Measurements from ENCODE around the gene LLGL2. TPM values are rescaled to one million over a fixed set of nuclear protein-coding genes. Genes with fewer than 3 reads are reported as not detected.

Gene LLGL2
- total RNA-seq, 1 donor, result 13.2 TPM

DNA sequence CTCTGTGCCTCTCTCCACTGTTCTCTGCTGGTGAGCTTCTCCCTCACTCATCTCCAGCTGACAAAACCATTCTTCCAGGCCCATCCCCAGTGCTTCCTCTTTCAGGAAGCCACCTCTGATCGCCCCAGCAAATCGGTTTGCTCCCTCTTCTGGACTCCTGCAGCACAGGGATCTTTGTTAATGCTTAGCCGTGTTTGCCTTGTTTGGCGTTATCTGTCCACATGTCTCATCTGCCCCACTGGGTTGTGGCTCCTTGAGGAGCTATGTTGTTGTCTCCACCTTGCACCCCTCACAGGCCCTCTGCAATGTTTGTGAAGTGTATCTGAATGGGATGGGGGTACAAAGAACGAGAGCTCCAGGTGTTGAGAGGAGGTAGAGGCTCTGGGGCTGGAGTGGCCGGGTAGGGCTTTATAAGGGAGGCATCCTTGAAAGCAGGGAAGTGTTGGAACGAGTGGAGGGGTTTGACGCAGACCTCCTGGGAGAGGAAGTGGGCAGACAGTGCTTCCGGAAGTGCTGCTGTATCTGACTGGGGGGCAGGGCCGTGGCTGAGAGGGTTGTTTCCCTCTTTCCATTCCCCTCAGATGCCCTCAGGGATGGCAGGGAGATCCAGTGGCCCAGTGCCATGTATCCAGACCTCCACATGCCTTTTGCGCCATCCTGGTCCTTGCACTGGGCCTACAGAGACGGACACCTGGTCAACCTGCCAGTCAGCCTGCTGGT is 38.0 kb upstream of the LLGL2 start:
- H3K9me3 ChIP-seq (ENCODE audit: low read depth, low read length), result no peaks in the 10 kb centered on the region
- no peak overlapping the region for H3K4me3 ChIP-seq (ENCODE audit: low read length)
- peaks cover 25% of the 10 kb centered on the region for H3K4me1 ChIP-seq (ENCODE audit: insufficient read depth, low read length)
- H3K27me3 ChIP-seq (ENCODE audit: insufficient read depth, low read length), result no peaks in the 10 kb centered on the region

DNA sequence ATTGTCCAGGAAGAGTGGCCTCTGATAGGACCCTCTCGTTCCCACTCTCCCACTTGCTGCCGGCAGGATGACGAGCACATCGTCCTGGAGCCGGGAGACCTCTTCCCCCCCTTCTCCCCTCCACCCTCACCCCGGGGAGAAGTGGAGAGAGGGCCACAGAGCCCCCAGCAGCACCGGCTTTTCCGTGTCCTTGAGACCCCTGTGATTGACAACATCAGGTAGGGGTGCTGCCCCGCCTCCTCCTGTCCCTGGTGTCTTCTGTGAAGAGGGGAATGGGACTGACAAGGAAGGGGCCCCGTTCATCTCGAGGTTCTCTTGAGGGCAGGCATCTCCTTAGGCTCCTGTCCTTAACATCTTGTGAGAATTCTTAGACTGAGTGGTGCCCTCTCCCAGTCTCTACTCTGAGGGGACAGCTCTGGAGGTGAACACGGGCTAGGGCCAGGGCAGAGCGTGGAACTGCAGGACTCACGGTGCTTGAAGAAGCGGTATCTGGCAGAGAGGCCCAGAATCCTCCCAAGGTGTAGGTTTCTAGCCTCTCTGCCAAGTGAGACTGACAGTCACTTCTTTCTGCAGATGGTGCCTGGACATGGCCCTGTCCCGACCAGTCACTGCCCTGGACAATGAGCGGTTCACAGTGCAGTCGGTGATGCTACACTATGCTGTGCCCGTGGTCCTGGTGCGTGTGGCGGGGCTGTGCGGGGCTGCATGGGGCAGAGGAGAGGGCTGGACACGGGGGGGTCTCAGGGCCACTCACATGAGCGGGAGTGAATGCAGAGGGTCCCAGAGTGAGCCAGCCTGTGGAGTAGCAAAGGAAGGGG is 36.6 kb upstream of the LLGL2 start:
- Histone ChIP-seq H3K4me3 (ENCODE audit: low read length) (no peak overlapping the region), H3K9me3 (ENCODE audit: low read depth, low read length) (no peaks in the 10 kb centered on the region), H3K27me3 (ENCODE audit: insufficient read depth, low read length) (no peaks in the 10 kb centered on the region), H3K4me1 (ENCODE audit: insufficient read depth, low read length) (peaks cover 25% of the 10 kb centered on the region)

DNA sequence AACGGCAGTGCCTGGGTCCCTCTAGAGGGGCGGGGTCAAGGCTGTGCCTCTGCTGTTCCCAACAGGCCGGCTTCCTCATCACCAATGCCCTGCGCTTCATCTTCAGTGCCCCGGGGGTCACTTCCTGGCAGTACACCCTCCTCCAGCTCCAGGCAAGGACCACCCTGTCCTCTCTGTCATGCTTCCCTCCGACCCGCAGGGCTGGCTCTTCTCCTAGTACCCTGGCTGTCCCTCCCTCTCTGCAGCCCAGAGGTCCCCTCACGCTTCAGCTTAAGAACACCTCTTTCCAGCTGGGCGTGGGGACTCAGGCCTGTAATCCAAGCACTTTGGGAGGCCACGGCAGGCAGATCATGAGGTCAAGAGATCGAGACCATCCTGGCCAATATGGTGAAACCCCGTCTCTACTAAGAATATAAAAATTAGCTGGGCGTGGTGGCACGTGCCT is 36.0 kb upstream of the LLGL2 start:
- no peaks in the 10 kb centered on the region for H3K27me3 ChIP-seq (ENCODE audit: insufficient read depth, low read length)
- no peak overlapping the region for H3K4me3 ChIP-seq (ENCODE audit: low read length)
- peaks cover 25% of the 10 kb centered on the region for H3K4me1 ChIP-seq (ENCODE audit: insufficient read depth, low read length)
- H3K9me3 ChIP-seq (ENCODE audit: low read depth, low read length), result no peaks in the 10 kb centered on the region

DNA sequence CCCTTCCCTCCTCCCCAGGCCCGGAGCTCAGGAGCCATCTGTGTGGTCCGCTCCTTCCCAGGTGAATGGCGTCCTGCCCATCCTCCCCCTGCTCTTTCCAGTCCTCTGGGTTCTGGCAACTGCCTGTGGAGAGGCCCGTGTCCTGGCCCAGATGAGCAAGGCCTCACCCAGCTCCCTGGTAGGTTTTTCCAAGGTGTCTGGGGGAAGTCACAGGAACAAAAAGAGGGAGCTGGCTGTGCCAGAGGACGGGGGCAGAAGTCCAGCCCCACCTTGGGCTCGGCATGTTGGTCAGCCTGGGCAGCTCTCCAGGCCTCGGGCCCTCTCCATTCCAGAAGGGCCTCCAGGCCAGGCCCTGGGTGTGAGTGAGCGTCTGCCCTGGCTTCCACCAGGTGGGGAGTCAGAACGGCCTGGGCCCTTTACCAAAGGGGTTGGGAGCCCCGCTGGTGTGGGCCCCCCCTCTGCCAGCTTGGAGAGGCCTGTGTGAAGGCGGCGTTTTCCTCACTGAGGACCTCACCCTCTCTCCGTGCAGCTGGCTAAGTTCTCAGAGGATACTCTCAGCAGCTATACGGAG is 35.2 kb upstream of the LLGL2 start:
- H3K9me3 ChIP-seq (ENCODE audit: low read depth, low read length), result no peaks in the 10 kb centered on the region
- H3K27me3 ChIP-seq (ENCODE audit: insufficient read depth, low read length), result no peaks in the 10 kb centered on the region
- peaks cover 25% of the 10 kb centered on the region for H3K4me1 ChIP-seq (ENCODE audit: insufficient read depth, low read length)
- H3K4me3 ChIP-seq (ENCODE audit: low read length), result no peak overlapping the region

DNA sequence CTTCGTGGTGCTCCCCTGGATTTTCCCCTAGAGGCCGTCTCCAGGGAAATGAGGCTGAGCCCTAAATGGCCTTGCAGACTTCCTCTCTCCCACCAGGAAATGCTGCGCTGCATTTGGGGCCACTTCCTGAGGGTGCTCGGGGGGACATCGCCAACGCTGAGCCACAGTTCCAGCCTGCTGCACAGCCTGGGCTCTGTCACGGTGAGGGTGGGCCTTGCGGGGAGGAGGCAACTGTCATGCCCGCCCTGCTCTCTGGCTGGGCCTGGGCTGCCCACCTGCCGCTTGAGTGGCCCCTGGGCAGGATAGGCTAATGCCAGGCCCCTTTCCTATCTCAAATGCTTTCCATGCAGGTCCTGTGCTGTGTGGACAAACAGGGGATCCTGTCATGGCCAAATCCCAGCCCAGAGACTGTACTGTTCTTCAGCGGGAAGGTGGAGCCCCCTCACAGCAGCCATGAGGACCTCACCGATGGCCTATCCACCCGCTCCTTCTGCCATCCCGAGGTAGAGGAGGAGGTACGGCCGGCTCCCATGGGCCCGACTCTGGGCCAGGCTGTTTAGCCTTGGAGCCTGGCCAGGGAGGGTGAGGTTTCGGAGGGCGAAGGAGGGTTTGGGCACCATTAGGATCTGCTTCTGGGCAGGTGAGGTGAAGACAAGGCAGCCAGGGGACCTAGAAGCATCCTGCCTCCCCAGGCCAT is 34.4 kb upstream of the LLGL2 start:
- Histone ChIP-seq H3K9me3 (ENCODE audit: low read depth, low read length) (no peaks in the 10 kb centered on the region), H3K4me3 (ENCODE audit: low read length) (no peak overlapping the region), H3K4me1 (ENCODE audit: insufficient read depth, low read length) (peaks cover 24% of the 10 kb centered on the region), H3K27me3 (ENCODE audit: insufficient read depth, low read length) (no peaks in the 10 kb centered on the region)

DNA sequence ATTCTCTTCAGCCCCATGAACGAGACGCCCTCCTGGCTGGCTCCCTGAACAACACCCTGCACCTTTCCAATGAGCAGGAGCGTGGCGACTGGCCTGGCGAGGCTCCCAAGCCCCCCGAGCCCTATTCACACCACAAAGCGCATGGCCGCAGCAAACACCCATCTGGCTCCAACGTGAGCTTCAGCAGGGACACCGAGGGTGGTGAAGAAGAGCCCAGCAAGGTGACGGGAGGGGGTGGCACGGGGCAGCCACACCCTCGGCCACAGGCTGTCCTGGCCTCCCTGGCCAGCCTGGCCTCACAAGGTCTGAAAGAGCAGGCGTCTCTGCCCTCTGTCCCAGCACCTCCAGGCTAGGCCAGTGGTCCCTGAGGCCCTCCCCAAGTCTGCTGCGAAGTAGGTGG is 33.8 kb upstream of the LLGL2 start:
- H3K4me3 ChIP-seq (ENCODE audit: low read length), result no peak overlapping the region
- no peaks in the 10 kb centered on the region for H3K27me3 ChIP-seq (ENCODE audit: insufficient read depth, low read length)
- peaks cover 18% of the 10 kb centered on the region for H3K4me1 ChIP-seq (ENCODE audit: insufficient read depth, low read length)
- no peaks in the 10 kb centered on the region for H3K9me3 ChIP-seq (ENCODE audit: low read depth, low read length)

DNA sequence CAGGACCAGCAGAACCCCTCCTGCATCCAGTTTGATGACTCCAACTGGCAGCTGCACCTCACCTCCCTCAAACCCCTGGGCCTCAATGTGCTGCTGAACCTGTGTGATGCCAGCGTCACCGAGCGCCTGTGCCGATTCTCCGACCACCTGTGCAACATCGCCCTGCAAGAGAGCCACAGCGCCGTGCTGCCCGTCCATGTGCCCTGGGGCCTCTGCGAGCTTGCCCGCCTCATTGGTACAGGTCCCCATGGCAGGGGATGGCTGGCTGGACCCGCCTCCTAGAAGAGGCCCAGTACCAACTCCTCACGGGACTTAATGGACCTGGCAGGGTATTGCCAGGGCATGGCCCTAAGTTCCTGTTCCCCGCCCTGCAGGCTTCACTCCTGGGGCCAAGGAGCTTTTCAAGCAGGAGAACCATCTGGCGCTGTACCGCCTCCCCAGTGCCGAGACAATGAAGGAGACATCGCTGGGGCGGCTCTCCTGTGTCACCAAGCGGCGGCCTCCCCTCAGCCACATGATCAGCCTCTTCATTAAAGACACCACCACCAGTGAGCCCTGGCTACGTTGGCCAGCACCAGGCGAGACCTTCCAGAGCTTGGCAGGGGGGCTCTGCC is 32.8 kb upstream of the LLGL2 start:
- no peak overlapping the region for H3K4me3 ChIP-seq (ENCODE audit: low read length)
- H3K27me3 ChIP-seq (ENCODE audit: insufficient read depth, low read length), result no peaks in the 10 kb centered on the region
- peaks cover 9% of the 10 kb centered on the region for H3K4me1 ChIP-seq (ENCODE audit: insufficient read depth, low read length)
- H3K9me3 ChIP-seq (ENCODE audit: low read depth, low read length), result no peaks in the 10 kb centered on the region

DNA sequence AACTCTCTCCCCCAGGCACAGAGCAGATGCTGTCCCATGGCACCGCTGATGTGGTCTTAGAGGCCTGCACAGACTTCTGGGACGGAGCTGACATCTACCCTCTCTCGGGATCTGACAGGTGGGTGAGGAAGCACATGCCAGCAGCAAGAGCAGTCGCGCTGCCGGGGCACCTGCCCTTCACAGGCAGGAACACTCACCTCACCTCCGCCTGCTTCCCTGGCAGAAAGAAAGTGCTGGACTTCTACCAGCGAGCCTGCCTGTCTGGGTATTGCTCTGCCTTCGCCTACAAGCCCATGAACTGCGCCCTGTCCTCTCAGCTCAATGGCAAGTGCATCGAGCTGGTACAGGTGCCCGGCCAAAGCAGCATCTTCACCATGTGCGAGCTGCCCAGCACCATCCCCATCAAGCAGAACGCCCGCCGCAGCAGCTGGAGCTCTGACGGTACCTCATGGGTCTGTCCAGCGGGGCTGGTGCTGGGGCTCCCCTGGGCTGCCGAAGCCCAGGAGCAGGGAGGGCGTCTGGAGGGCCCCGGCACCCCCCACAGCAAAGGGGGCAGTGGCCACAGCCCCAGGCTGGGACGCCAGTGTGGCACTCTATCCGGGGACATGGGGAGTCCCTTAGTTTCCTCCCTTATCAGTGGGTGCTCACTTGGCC is 31.9 kb upstream of the LLGL2 start:
- Histone ChIP-seq H3K4me1 (ENCODE audit: insufficient read depth, low read length) (no peaks in the 10 kb centered on the region), H3K27me3 (ENCODE audit: insufficient read depth, low read length) (no peaks in the 10 kb centered on the region), H3K9me3 (ENCODE audit: low read depth, low read length) (no peaks in the 10 kb centered on the region), H3K4me3 (ENCODE audit: low read length) (no peak overlapping the region)

DNA sequence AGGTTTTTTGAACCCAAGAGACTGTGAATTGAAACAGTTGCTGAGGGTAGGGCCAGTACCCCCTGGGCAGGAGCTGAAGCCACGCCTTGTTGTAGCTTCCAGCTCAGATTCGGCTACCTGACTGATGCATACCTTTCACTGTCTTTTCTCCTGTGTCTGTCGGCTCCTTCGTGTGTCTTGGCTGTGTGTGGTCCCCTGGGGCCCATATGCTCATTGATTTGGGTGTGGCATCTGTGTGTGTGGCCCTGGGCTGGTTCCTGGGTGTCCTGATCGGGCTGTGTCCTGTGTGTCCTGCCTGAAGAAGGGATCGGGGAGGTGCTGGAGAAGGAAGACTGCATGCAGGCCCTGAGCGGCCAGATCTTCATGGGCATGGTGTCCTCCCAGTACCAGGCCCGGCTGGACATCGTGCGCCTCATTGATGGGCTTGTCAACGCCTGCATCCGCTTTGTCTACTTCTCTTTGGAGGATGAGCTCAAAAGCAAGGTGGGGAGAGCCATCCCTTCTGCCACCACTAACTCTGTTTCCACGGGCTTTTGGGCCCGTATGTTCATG is 31.1 kb upstream of the LLGL2 start:
- H3K4me3 ChIP-seq (ENCODE audit: low read length), result no peak overlapping the region
- H3K9me3 ChIP-seq (ENCODE audit: low read depth, low read length), result no peaks in the 10 kb centered on the region
- H3K27me3 ChIP-seq (ENCODE audit: insufficient read depth, low read length), result no peaks in the 10 kb centered on the region
- no peaks in the 10 kb centered on the region for H3K4me1 ChIP-seq (ENCODE audit: insufficient read depth, low read length)

DNA sequence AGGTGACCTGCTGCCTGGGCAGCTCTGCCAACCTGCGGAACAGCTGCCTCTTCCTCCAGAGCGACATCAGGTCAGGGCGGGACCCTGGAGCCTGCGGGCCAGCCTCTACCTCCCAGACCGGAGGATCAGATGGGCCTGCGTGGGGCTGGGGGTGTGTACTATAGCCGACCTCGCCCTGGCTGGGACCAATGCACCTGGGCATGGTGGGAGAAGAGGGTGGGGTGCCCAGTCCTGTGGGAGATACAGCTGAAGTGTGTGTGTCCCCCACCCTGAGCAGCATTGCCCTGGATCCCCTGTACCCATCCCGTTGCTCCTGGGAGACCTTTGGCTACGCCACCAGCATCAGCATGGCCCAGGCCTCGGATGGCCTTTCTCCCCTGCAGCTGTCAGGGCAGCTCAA is 29.5 kb upstream of the LLGL2 start:
- Histone ChIP-seq H3K27me3 (ENCODE audit: insufficient read depth, low read length) (no peaks in the 10 kb centered on the region), H3K4me1 (ENCODE audit: insufficient read depth, low read length) (no peaks in the 10 kb centered on the region), H3K4me3 (ENCODE audit: low read length) (no peak overlapping the region), H3K9me3 (ENCODE audit: low read depth, low read length) (no peaks in the 10 kb centered on the region)

DNA sequence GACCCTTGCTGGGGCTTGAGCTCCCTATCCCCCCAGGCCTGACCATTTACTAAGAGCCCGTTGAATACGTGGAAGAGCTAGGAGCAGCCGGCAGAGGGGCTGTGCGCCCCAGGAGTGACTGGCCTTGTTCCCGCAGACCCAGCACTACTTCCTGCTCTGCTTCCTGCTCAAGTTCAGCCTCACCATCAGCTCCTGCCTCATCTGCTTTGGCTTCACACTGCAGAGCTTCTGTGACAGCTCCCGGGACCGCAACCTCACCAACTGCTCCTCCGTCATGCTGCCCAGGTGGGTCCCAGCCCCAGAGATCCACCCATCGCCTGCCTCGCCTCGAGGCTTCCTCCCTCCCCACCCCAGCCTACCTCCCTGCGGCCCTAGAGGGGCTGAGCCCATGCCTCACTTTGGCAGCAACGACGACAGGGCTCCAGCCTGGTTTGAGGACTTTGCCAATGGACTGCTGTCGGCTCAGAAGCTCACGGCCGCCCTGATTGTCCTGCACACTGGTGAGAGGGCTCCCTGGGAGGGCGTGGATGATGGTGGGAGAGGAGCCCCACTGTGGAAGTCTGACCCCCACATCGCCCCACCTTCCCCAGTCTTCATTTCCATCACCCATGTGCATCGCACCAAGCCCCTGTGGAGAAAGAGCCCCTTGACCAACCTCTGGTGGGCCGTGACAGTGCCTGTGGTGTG is 27.3 kb upstream of the LLGL2 start:
- H3K9me3 ChIP-seq (ENCODE audit: low read depth, low read length), result no peaks in the 10 kb centered on the region
- H3K4me3 ChIP-seq (ENCODE audit: low read length), result no peak overlapping the region
- no peaks in the 10 kb centered on the region for H3K4me1 ChIP-seq (ENCODE audit: insufficient read depth, low read length)
- H3K27me3 ChIP-seq (ENCODE audit: insufficient read depth, low read length), result no peaks in the 10 kb centered on the region

DNA sequence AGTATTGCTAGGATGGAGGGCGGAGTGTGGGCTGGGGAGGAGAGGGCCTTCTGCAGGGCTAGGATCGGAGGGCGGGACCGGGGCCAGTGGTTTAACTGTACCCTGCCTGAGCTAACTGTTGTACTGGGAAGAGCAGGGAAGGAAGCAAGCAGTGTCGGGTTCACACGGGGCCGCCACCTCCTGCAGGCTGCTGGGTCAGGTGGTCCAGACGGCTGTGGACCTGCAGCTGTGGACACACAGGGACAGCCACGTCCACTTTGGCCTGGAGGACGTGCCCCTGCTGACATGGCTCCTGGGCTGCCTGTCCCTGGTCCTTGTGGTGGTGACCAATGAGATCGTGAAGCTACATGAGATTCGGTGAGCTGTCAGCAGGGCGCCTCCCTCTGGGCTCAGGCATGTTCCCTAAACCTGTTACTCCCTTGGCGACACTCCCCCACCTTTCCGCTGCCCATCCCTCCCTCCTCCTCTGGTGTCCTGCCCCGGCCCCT is 26.7 kb upstream of the LLGL2 start:
- Histone ChIP-seq H3K4me1 (ENCODE audit: insufficient read depth, low read length) (no peaks in the 10 kb centered on the region), H3K9me3 (ENCODE audit: low read depth, low read length) (no peaks in the 10 kb centered on the region), H3K4me3 (ENCODE audit: low read length) (no peak overlapping the region), H3K27me3 (ENCODE audit: insufficient read depth, low read length) (no peaks in the 10 kb centered on the region)

DNA sequence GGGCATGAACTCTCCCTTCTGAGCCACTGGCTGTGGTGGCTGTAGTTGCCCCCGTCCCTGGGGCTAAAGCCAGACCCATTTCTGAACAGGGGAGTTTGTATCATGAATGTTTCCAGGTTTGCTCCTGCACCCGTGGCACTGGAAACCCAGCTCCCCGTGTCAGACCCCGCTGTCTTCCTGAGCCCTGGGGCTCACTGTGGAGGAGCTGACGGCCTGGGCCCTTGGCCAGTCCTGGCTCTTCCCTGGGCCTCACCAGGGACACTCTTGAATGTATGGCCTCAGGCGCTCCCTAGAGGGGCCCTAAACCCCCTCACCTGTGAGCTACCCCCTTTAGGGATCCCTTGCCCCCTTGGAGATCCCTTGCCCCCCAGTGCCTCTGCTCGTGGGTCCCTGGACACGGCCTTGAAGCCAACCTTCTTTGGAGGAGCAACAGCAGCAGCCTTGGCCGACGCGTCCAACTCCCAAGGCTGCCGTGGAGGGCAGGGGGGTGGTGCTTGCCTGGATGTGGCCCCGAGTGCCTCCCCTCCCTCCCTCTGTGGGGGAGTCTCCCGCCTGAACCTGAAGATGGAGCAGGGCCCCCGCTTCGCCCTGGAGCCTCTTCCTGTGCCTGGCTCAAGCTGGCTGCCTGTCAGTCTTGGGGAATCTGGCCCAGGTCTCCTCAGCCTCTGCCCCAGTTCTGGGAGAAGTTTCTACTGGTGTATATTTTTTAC is 26.0 kb upstream of the LLGL2 start:
- no peak overlapping the region for H3K4me3 ChIP-seq (ENCODE audit: low read length)
- H3K9me3 ChIP-seq (ENCODE audit: low read depth, low read length), result no peaks in the 10 kb centered on the region
- H3K27me3 ChIP-seq (ENCODE audit: insufficient read depth, low read length), result no peaks in the 10 kb centered on the region
- no peaks in the 10 kb centered on the region for H3K4me1 ChIP-seq (ENCODE audit: insufficient read depth, low read length)

Data from mononuclear cell (primary cell).